ENCODE data around the gene LRP5.
A peak's percentile ranks its signal among the peaks of the same experiment; 100 is the strongest.
"Not testable (repeated sequence)": the region's sequence is repeated elsewhere in the genome, so short reads cannot be mapped to it uniquely, and the experiment has no call there.

Gene LRP5

DNA sequence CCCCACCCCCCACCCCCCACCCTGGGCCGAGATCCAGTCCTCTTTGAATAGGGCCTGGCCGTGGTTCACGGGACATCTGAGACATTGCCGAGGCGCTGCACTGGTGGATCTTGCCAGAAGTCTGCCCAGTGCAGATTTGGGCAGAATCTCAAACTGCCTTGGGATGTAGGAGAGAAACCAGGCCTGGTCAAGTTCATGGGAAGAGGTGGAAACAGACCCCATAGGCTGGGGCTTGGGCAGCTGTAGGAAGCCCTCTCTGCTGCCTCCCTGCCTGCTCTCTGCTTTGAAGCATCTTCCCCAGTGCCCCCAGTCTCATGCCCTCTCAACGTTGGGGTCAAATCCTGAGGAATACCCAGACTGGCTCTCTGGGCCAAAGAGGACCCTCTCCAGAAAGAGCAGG lies 132.2 kb downstream of the LRP5 start:
- DNase-seq (ENCODE audit: low spot score), result no peak

GRCh38 chr11:68445531-68446035 lies 133.2 kb downstream of the LRP5 start:
- DNase-seq (ENCODE audit: low spot score), result no peak

DNA sequence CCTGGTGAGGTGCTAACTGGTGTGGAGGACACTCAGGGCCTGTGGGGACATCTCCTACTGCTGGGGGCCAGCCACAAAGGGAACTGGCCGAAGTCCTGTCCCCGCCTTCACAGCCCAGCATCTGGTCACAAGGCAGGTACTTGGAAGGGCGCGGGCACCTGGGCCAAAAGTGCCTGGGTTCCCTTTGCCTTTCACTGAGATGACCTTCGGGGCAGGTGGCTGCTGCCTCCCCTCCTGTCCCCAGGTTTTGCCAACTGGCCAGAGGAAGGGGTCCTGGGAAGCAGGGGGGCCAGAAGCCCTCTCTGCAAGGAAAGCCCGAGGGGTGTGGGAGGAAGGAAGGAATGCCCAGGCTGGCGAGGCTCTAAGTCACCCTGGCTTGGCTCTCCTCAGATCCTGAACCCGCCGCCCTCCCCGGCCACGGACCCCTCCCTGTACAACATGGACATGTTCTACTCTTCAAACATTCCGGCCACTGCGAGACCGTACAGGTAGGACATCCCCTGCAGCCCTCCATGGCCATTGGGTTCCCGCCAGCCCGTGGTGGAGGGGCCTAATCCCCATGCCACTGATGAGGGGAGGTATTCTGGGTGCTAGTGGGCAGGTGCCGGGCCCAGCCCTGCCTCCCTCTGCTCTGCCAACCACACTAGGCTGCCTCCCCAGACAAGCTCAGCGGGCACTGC lies 133.8 kb downstream of the LRP5 start:
- no peak for DNase-seq (ENCODE audit: low spot score)

DNA sequence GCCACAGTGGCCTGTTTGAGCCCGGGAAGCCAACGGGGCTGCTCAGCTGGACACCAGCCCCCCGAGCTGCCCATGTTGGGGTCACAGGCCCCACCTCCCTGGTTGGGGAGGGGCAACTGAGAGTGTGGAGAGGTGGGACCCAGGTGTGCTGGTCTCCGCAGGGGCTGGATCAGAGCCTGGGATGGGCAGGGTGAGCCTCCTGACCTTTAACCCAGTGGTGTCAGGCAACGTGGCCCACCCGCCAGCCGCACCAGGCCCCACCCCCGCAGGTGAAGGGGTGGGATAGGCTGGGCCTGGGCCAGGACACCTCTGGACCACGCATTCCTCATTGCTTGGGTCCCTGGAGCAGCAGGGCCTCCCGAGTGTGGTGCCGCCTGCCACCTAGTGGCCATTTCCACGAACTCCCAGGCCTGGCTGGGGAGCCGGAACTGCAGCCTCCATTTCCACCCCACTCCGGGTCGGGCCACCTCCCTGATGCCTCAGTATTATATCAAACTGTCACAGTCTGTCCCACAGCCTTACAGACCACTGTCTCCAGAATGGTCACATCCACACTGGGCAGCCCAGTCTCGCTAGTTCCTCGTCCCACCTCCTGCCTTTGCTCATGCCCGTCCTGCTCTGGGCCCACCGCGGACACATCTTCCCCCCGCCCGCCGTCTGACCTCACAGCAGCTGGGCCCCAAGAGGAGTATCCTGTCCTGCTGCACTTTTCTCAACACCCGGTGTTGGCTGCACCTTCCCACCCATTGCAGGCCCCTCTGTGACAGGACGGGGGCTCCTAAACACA lies 134.8 kb downstream of the LRP5 start:
- DNase-seq (ENCODE audit: low spot score), result peak; percentile 90

DNA sequence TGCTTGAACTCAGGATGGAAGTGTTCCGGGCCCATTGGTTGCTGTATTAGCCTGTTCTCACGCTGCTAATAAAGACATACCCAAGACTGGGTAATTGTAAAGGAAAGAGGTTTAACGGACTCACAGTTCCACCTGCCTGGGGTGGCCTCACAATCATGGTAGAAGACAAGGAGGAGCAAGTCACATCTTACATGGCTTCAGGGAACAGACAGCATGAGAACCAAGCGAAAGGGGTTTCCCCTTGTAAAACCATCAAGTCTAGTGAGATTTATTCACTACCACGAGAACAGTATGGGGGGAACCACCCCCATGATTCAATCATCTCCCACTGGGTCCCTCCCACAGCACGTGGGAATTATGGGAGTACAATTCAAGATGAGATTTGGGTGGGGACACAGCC lies 135.5 kb downstream of the LRP5 start:
- DNase-seq (ENCODE audit: low spot score), result not testable (repeated sequence)

DNA sequence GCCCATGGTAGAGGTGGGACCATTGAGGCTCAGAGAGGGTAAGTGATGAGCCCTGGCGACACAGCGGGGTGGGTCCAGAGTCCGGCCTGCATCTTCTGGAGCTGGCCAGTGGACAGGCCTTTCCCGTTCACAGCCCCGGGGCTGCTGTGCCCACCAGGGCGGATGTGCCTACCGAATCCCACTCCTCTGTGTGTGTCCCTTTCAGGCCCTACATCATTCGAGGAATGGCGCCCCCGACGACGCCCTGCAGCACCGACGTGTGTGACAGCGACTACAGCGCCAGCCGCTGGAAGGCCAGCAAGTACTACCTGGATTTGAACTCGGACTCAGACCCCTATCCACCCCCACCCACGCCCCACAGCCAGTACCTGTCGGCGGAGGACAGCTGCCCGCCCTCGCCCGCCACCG lies 136.2 kb downstream of the LRP5 start:
- no peak for DNase-seq (ENCODE audit: low spot score)

DNA sequence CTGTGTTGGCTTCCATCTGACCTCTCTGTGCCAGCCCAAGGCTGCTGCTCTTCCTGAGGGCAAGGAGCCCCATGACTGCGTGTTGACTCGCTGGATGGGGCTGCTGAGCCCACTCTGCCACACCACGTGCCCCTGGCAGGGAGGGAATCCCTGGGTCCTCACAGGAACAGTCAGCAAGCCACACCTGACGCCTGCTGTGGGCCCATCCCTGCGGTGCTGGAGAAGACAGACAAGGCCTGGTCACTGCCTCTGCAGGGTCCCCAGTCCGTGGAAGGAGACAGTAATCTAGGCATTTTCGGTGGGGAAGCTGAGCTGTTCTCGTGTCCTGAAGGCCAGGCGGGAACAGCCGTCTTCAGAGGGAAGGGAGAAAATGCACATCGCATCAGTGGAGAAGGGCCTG lies 137.6 kb downstream of the LRP5 start:
- no peak for DNase-seq (ENCODE audit: low spot score)

- no peak for DNase-seq (ENCODE audit: low spot score)
Measured at GRCh38 chr11:68450711-68451110, 138.3 kb downstream of the LRP5 start.

- no peak for DNase-seq (ENCODE audit: low spot score)
Measured at GRCh38 chr11:68454767-68455166, 142.4 kb downstream of the LRP5 start.

DNA sequence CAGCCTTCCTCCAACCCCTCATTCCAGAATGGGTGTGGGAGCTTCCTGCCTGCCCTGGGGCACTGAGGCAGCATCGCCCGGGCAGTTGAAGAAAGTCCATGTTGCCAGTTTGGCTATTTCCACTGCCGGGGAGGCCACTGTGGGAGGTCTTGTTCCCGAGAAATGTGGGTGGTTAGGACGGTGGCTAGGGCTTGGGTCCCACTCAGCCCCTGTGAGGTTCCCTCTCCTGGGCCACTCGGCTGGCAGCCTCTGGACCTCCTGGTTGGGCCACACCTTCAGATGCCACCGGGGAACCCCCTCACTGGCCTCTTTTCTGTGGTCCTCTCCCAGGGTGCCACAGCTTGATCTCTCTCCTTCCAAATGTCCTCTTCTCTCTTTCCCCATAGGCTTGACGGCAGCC lies 143.1 kb downstream of the LRP5 start:
- DNase-seq (ENCODE audit: low spot score), result no peak

GRCh38 chr11:68457216-68457897 lies 145.0 kb downstream of the LRP5 start:
- no peak for DNase-seq (ENCODE audit: low spot score)

DNA sequence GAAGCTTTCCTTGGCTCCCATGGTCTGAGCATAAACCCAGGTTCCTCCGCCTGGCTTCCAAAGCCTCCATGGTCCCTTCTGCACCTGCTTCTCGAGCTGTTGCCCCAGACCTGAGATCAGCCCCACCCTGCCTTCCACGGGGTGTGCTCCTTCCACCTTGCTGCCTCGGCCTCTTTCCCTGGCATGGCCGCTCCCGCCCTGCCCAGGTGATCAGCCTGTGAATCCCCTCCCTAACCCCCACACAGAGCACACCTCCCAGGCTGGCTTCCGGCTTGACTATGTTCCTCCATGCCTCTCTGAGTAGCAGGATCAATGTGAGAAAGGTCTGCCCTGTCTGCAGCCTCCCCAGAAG lies 145.5 kb downstream of the LRP5 start:
- no peak for DNase-seq (ENCODE audit: low spot score)

DNA sequence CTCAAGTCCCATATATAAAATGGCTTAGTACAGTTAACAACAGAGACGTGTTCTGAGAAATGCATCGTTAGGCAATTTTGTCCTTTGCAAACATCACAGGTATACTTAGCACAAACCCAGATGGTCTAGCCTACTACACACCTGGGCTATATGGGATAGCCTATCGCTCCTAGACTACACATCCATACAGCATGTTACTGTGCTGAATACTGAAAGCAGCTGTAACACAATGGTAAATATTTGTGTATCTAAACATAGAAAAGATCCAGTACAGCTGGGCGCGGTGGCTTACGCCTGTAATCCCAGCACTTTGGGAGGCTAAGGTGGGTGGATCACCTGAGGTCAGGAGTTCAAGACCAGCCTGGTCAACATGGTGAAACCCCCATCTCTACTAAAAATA lies 145.9 kb downstream of the LRP5 start:
- not testable (repeated sequence) for DNase-seq (ENCODE audit: low spot score)

GRCh38 chr11:68459886-68460740 lies 147.7 kb downstream of the LRP5 start:
- DNase-seq (ENCODE audit: low spot score), result peak; percentile 95

- DNase-seq (ENCODE audit: low spot score), result peak; percentile 50
Measured at GRCh38 chr11:68460741-68461574, 148.6 kb downstream of the LRP5 start, which contains the start of gene PPP6R3. TSS of gene PPP6R3 (plus strand) at chr11:68460752. CDS start at chr11:68537665, 76,913 bp downstream.

DNA sequence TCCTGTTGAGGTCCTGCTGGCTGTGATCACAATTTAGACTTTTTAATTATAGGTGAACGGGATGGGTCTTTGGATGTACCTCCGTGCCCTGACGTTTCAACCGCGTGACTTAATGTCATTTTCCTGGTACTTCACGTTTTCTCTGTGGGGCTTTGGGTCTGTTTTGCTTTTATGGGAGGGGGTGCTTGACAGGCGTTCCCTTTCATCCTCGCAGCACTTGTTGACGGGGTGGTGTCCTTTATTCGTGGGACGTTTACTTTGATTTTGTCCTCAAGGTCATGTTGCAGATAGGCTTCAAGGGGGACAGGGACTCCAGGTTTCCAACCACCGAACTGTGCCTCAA lies 149.2 kb downstream of the LRP5 start:
- DNase-seq (ENCODE audit: low spot score), result no peak

DNA sequence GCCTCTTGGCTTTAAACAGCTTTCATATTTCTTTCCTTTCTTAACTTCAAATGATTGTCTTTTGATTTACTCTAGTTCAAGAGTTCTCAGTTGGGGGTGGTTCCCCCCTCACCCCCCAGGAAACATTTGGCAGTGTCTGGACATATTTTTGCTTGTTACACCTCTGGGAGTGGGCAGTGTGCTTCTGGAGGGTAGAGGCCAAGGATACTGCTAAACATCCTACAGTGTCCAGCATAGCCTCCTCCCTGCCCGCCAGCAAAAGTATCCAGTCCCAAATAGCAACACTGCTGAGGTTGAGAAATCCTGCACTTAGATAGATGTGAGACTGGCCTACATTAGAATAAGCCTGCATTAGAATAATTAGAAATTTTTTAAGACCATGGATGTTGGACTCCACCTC lies 151.3 kb downstream of the LRP5 start:
- DNase-seq (ENCODE audit: low spot score), result no peak

- DNase-seq (ENCODE audit: low spot score), result no peak
Measured at GRCh38 chr11:68467201-68467834, 154.9 kb downstream of the LRP5 start.

GRCh38 chr11:68468217-68468828 lies 155.9 kb downstream of the LRP5 start:
- no peak for DNase-seq (ENCODE audit: low spot score)

DNA sequence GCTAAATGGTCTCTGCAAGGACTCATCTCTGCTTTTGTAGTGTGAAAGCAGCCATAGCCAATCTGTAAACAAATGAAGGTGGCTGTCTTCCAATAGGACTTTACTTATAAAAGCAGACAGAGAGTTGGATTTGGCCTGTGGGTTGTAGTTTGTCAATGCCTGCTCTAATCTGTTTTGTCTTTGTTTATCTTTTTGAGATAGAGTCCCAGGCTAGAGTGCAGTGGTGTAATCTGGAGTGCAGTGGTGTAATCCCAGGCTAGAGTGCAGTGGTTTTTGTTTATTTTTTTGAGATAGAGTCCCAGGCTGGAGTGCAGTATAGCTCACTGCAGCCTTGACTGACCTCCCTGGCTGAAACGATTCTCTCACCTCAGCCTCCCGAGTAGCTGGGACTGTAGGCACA lies 156.7 kb downstream of the LRP5 start:
- DNase-seq (ENCODE audit: low spot score), result no peak

Measured in D341Med (cell line).